Hepatocyte (in vitro differentiated cells): ENCODE measurements around the gene XRCC2. TPM values are rescaled to one million over a fixed set of nuclear protein-coding genes. Genes with fewer than 3 reads are reported as not detected.

Experiments used
- DNase-seq: peaks from one replicate; pipeline ENCODE4 v3.0.0-alpha.2; 2016; ENCODE audit warnings: low spot score
- H2AFZ ChIP-seq: fragments of 200-600 bp; sonication (generic); 2 replicates; pipeline ENCODE4 v1.6.0; 2016; ENCODE audit warnings: antibody characterized with exemption, mild to moderate bottlenecking
- H3K27ac ChIP-seq: fragments of 200-600 bp; sonication (generic); 2 replicates; pipeline ENCODE4 v1.5.1; 2016; ENCODE audit warnings: mild to moderate bottlenecking
- H3K27me3 ChIP-seq: fragments of 200-600 bp; sonication (generic); 2 replicates; pipeline ENCODE4 v1.6.1; 2016
- H3K36me3 ChIP-seq: fragments of 200-600 bp; sonication (generic); replicated peaks from 2 replicates; pipeline ENCODE4 v1.5.1; 2016; ENCODE audit warnings: low read depth; ENCODE audit not compliant: insufficient read depth
- H3K4me1 ChIP-seq: fragments of 200-600 bp; sonication (generic); 2 replicates; pipeline ENCODE4 v1.5.1; 2016; ENCODE audit warnings: mild to moderate bottlenecking, moderate library complexity; ENCODE audit not compliant: insufficient read depth
- H3K4me2 ChIP-seq: fragments of 200-600 bp; sonication (generic); 2 replicates; pipeline ENCODE4 v1.6.0; 2016
- H3K4me3 ChIP-seq: fragments of 200-600 bp; sonication (generic); 2 replicates; pipeline ENCODE4 v1.5.1; 2016; ENCODE audit warnings: mild to moderate bottlenecking
- H3K79me2 ChIP-seq: fragments of 200-600 bp; sonication (generic); 2 replicates; pipeline ENCODE4 v1.6.0; 2017; ENCODE audit warnings: mild to moderate bottlenecking
- H3K9me2 ChIP-seq: fragments of 200-600 bp; sonication (generic); replicated peaks from 2 replicates; pipeline ENCODE4 v1.6.0; 2017; ENCODE audit warnings: mild to moderate bottlenecking; ENCODE audit not compliant: insufficient read depth
- H3K9me3 ChIP-seq: fragments of 200-600 bp; sonication (generic); 2 replicates; pipeline ENCODE4 v1.5.1; 2016; ENCODE audit warnings: low read depth, mild to moderate bottlenecking
- H4K20me1 ChIP-seq: fragments of 200-600 bp; sonication (generic); 2 replicates; pipeline ENCODE4 v1.6.0; 2016; ENCODE audit warnings: mild to moderate bottlenecking; ENCODE audit not compliant: insufficient read depth, poor library complexity, severe bottlenecking
- EZH2 ChIP-seq: fragments of 200-600 bp; sonication (generic); IDR thresholded peaks from 2 replicates; pipeline ENCODE4 v1.6.1; 2016; ENCODE audit warnings: antibody characterized with exemption, mild to moderate bottlenecking, borderline replicate concordance
- EZH2phosphoT487 ChIP-seq: fragments of 200-600 bp; sonication (generic); IDR thresholded peaks from one replicate; pipeline ENCODE4 v1.6.1; 2018; ENCODE audit warnings: antibody characterized with exemption, mild to moderate bottlenecking, low read depth, moderate library complexity; ENCODE audit not compliant: unreplicated experiment, severe bottlenecking
- WGBS: methylation state at CpG from one replicate; pipeline ENCODE4 v1.1.6; 2016; ENCODE audit warnings: low lambda C conversion rate; ENCODE audit errors: missing lambda C conversion rate; 5-methylcytosine and 5-hydroxymethylcytosine counted together
- polyA plus RNA-seq: library from polyadenylated mRNA; unstranded; fragments of >200 nt; fragmentation: Nextera tagmentation; extraction: Ambion mirVana; gene quantifications from 2 replicates; pipeline ENCODE4 v1.2.1, GENCODE V29; 2016
- total RNA-seq: library from RNA; depleted of rRNA; stranded (reverse); fragments of >200 nt; gene quantifications from 2 replicates; pipeline ENCODE4 v1.2.3, GENCODE V29; 2014
- TF ChIP-seq, protein P1 (sequence below): fragments of 200-600 bp; sonication (generic); IDR thresholded peaks from 2 replicates; pipeline ENCODE4 v1.5.1; 2016; ENCODE audit warnings: antibody characterized with exemption, mild to moderate bottlenecking; ENCODE audit not compliant: poor library complexity

XRCC2 gene
- total and polyA plus RNA-seq, 2 experiments from 2014 or later = 1.1 to 2.3 TPM

DNA sequence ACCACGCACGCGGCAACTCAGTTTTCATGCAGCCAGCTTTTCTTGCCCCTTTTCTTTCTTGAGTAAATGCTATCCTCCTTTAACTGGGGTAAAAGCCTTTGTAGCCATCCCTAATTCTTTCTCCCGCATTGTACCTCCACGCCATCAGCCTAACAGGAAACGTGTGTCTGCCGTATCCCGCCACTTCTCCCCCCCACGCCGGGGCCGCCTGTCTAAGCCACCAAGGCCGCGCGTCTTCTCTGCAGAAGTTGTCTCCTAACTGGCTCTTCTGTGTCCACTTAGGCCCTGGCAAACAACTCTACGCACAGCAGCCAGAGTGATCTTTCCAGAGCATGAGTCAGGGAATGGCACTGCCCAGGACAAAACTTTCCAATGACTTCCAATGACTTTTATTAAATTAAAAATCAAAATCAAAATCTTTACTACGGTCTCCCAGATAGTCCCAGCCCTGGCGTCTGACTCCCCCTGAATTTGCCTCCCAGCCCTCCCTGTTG, 74.6 kb downstream of the XRCC2 start:
- no peak overlapping the region for H2AFZ ChIP-seq
- no peaks in the 10 kb centered on the region for H4K20me1 ChIP-seq
- H3K4me2 ChIP-seq = no peak overlapping the region
- no peaks in the 10 kb centered on the region for H3K9me2 ChIP-seq
- H3K36me3 ChIP-seq = no peaks in the 10 kb centered on the region
- no peaks in the 10 kb centered on the region for H3K9me3 ChIP-seq
- WGBS = 94% methylated on average over 17 of the region's 17 CpGs
- H3K4me3 ChIP-seq = no peak overlapping the region
- no peaks in the 10 kb centered on the region for H3K27me3 ChIP-seq
- TF ChIP-seq EZH2 (no peak), EZH2phosphoT487 (no peak)
- TF ChIP-seq, protein P1, sequence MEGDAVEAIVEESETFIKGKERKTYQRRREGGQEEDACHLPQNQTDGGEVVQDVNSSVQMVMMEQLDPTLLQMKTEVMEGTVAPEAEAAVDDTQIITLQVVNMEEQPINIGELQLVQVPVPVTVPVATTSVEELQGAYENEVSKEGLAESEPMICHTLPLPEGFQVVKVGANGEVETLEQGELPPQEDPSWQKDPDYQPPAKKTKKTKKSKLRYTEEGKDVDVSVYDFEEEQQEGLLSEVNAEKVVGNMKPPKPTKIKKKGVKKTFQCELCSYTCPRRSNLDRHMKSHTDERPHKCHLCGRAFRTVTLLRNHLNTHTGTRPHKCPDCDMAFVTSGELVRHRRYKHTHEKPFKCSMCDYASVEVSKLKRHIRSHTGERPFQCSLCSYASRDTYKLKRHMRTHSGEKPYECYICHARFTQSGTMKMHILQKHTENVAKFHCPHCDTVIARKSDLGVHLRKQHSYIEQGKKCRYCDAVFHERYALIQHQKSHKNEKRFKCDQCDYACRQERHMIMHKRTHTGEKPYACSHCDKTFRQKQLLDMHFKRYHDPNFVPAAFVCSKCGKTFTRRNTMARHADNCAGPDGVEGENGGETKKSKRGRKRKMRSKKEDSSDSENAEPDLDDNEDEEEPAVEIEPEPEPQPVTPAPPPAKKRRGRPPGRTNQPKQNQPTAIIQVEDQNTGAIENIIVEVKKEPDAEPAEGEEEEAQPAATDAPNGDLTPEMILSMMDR = no peak
- H3K4me1 ChIP-seq = no peaks in the 10 kb centered on the region
- DNase-seq = no peak
- no peak overlapping the region for H3K27ac ChIP-seq
- H3K79me2 ChIP-seq = no peaks in the 10 kb centered on the region

DNA sequence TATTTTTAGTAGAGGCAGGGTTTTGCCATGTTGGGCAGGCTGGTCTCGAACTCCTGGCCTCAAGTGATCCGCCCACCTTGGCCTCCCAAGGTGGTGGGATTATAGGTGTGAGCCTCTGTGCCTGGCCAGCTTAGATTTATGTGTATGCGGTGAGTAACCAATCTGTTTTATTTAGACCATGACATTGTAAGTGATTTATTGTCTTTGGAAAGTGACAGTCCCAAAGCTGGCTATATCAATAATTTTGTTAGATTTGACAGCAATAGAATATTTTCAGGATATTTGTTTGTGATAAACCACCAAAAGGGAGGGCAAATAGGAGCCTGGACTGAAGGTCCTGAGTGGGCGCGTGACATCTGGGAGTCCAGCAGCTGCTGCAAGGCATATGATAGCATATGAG, 75.7 kb downstream of the XRCC2 start:
- Histone ChIP-seq H3K27me3 (no peaks in the 10 kb centered on the region), H4K20me1 (no peaks in the 10 kb centered on the region), H3K4me2 (no peak overlapping the region), H3K79me2 (no peaks in the 10 kb centered on the region), H3K4me3 (no peak overlapping the region), H3K9me3 (no peaks in the 10 kb centered on the region), H2AFZ (no peak overlapping the region), H3K9me2 (no peaks in the 10 kb centered on the region), H3K4me1 (no peaks in the 10 kb centered on the region), H3K27ac (no peak overlapping the region), H3K36me3 (no peaks in the 10 kb centered on the region)
- TF ChIP-seq EZH2 = no peak
- TF ChIP-seq EZH2phosphoT487 = no peak
- TF ChIP-seq, protein P1 = no peak
- DNase-seq = no peak
- WGBS = 94% methylated on average over 5 of the region's 5 CpGs

DNA sequence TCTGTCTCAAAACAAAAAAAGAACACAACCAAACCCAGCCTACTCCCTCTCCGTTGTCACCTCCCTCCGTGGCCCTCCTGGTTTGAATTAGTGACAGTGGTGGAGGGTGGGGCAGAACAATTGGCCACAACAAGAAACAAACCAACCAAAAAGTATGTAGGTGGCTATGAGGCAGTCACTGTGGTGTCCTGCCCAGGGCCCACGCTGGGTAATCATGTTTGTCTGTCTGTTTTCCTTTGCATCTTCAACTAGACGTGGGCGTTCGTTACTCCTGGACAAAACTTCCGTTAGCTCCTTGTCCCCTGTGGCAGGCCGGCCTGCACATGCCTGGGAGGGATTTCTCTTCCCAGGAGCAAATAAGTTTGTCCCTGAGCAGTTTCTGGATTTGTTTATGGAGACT, 78.4 kb downstream of the XRCC2 start:
- Histone ChIP-seq H3K9me3 (no peaks in the 10 kb centered on the region), H3K9me2 (no peaks in the 10 kb centered on the region), H2AFZ (no peak overlapping the region), H3K36me3 (no peaks in the 10 kb centered on the region), H3K27ac (no peak overlapping the region), H4K20me1 (no peaks in the 10 kb centered on the region), H3K79me2 (no peaks in the 10 kb centered on the region), H3K27me3 (no peaks in the 10 kb centered on the region), H3K4me3 (no peak overlapping the region), H3K4me1 (no peaks in the 10 kb centered on the region), H3K4me2 (no peak overlapping the region)
- TF ChIP-seq EZH2 = no peak
- TF ChIP-seq, protein P1 = no peak
- TF ChIP-seq EZH2phosphoT487 = no peak
- WGBS = 74% methylated on average over 8 of the region's 8 CpGs
- no peak for DNase-seq

DNA sequence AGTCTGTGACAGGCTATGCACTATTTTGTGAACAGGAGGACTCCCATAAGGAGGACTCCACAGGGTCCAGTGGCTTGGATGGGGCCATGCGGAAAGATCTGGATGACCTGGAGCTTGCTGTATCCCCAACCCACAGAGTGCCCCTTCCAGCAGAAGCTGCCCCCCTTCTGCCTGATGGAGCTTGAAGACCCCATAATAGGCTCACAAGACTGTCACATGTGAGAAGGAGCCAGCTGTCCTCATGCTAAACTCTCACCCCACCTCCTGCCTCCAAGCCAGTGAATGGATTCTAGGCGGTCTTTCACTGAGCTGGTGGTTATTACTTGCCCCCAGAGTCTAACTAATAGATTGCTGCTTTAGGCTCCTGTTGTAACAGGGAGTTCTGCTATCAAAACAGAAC, 79.1 kb downstream of the XRCC2 start:
- no peaks in the 10 kb centered on the region for H3K4me1 ChIP-seq
- WGBS = 94% methylated on average over 2 of the region's 2 CpGs
- H3K27ac ChIP-seq = no peak overlapping the region
- H2AFZ ChIP-seq = no peak overlapping the region
- H3K4me3 ChIP-seq = no peak overlapping the region
- H3K27me3 ChIP-seq = no peaks in the 10 kb centered on the region
- no peaks in the 10 kb centered on the region for H3K9me3 ChIP-seq
- no peak for DNase-seq
- TF ChIP-seq, protein P1 = no peak
- TF ChIP-seq EZH2phosphoT487 (no peak), EZH2 (no peak)
- H3K4me2 ChIP-seq = no peak overlapping the region
- H3K36me3 ChIP-seq = no peaks in the 10 kb centered on the region
- no peaks in the 10 kb centered on the region for H3K9me2 ChIP-seq
- no peaks in the 10 kb centered on the region for H3K79me2 ChIP-seq
- H4K20me1 ChIP-seq = no peaks in the 10 kb centered on the region
